Mesenchymal stem cell (in vitro differentiated cells and primary cell): ENCODE results near the gene NUDT1.

Experiments
- DNase-seq: peaks from one replicate; pipeline ENCODE4 v3.0.0-alpha.2; 2013
- H2AFZ ChIP-seq: one replicate; pipeline ENCODE4 v1.6.1; 2013; ENCODE audit warnings: low read depth, mild to moderate bottlenecking, control low read depth, inconsistent platforms, low read length, moderate library complexity
- H2AK5ac ChIP-seq: 2 replicates; pipeline ENCODE4 v1.6.1; 2013; ENCODE audit warnings: low read length, moderate library complexity, mild to moderate bottlenecking, inconsistent platforms; ENCODE audit not compliant: severe bottlenecking
- H2BK120ac ChIP-seq: one replicate; pipeline ENCODE4 v1.6.1; 2013; ENCODE audit warnings: low read depth, mild to moderate bottlenecking, inconsistent platforms, low read length, moderate library complexity
- H2BK12ac ChIP-seq, 2 experiments: one replicate each; pipeline ENCODE4 v1.6.1; 2013; ENCODE audit warnings: inconsistent platforms in 2 of 2, low read length in 2 of 2, mild to moderate bottlenecking in 2 of 2, moderate library complexity in 2 of 2, control low read depth in 1 of 2
- H2BK15ac ChIP-seq: one replicate; pipeline ENCODE4 v1.6.1; 2013; ENCODE audit warnings: mild to moderate bottlenecking, low read depth, inconsistent platforms; ENCODE audit not compliant: poor library complexity, severe bottlenecking
- H2BK5ac ChIP-seq: 2 replicates; pipeline ENCODE4 v1.6.1; 2013; ENCODE audit warnings: low read depth, mild to moderate bottlenecking, low read length, control low read depth, inconsistent platforms; ENCODE audit not compliant: poor library complexity, severe bottlenecking
- H3K14ac ChIP-seq, 2 experiments: one replicate each; pipeline ENCODE4 v1.6.1; 2013; ENCODE audit warnings: inconsistent platforms in 2 of 2, low read length in 2 of 2, control low read depth in 1 of 2, mild to moderate bottlenecking in 1 of 2, moderate library complexity in 1 of 2
- H3K18ac ChIP-seq, 2 experiments: one replicate each; pipeline ENCODE4 v1.6.1; 2013; ENCODE audit warnings: inconsistent platforms in 2 of 2, low read length in 2 of 2, control low read depth in 1 of 2, low read depth in 1 of 2, mild to moderate bottlenecking in 1 of 2
- H3K23ac ChIP-seq, 2 experiments: one replicate each; pipeline ENCODE4 v1.6.1; 2013; ENCODE audit warnings: inconsistent platforms in 2 of 2, low read length in 2 of 2, mild to moderate bottlenecking in 2 of 2, moderate library complexity in 2 of 2, control low read depth in 1 of 2
- H3K27ac ChIP-seq: 2 replicates; pipeline ENCODE4 v1.5.1; 2013; ENCODE audit warnings: mild to moderate bottlenecking, moderate library complexity, low read length, control low read depth, inconsistent platforms; ENCODE audit not compliant: poor library complexity, severe bottlenecking
- H3K27me3 ChIP-seq, 2 experiments: 2 replicates each; pipeline versions ENCODE4 v1.6.1 to v1.7.0; 2013; ENCODE audit warnings: low read length in 2 of 2, mild to moderate bottlenecking in 2 of 2, moderate library complexity in 2 of 2, control low read depth in 1 of 2, inconsistent platforms in 1 of 2; ENCODE audit not compliant: control insufficient read depth in 1 of 2, insufficient read depth in 1 of 2
- H3K36me3 ChIP-seq, 2 experiments: 2 replicates each; pipeline versions ENCODE4 v1.6.1 to v1.7.0; 2013; ENCODE audit warnings: low read length in 2 of 2, control low read depth in 1 of 2, inconsistent platforms in 1 of 2, low read depth in 1 of 2, mild to moderate bottlenecking in 1 of 2; ENCODE audit not compliant: insufficient read depth in 2 of 2, control insufficient read depth in 1 of 2
- H3K4ac ChIP-seq, 2 experiments: one replicate each; pipeline ENCODE4 v1.6.1; 2013; ENCODE audit warnings: inconsistent platforms in 2 of 2, low read length in 2 of 2, mild to moderate bottlenecking in 2 of 2, moderate library complexity in 2 of 2, control low read depth in 1 of 2, low read depth in 1 of 2
- H3K4me1 ChIP-seq: 2 replicates; pipeline ENCODE4 v1.6.1; 2013; ENCODE audit warnings: low read depth, low read length, control low read depth; ENCODE audit not compliant: control insufficient read depth, insufficient read depth
- H3K4me2 ChIP-seq: 2 replicates; pipeline ENCODE4 v1.6.1; 2013; ENCODE audit warnings: low read length, mild to moderate bottlenecking, inconsistent platforms; ENCODE audit not compliant: poor library complexity, severe bottlenecking
- H3K4me3 ChIP-seq, 2 experiments: 2 replicates each; pipeline versions ENCODE4 v1.5.1 to v1.7.0; 2013; ENCODE audit warnings: low read length in 2 of 2, mild to moderate bottlenecking in 2 of 2, control low read depth in 1 of 2, low read depth in 1 of 2; ENCODE audit not compliant: insufficient read depth in 1 of 2
- H3K79me1 ChIP-seq: replicated peaks from 2 replicates; pipeline ENCODE4 v1.6.1; 2013; ENCODE audit warnings: mild to moderate bottlenecking, control low read depth, low read length, inconsistent platforms; ENCODE audit not compliant: poor library complexity, severe bottlenecking
- H3K9ac ChIP-seq: 2 replicates; pipeline ENCODE4 v1.7.0; 2013; ENCODE audit warnings: mild to moderate bottlenecking, low read length, moderate library complexity
- H3K9me3 ChIP-seq: 2 replicates; pipeline ENCODE4 v1.7.0; 2013; ENCODE audit warnings: mild to moderate bottlenecking, low read length; ENCODE audit not compliant: control insufficient read depth
- H4K8ac ChIP-seq: one replicate; pipeline ENCODE4 v1.6.1; 2013; ENCODE audit warnings: inconsistent platforms, mild to moderate bottlenecking, low read length, moderate library complexity
- H4K91ac ChIP-seq: one replicate; pipeline ENCODE4 v1.6.1; 2013; ENCODE audit warnings: mild to moderate bottlenecking, low read length, inconsistent platforms
- WGBS: methylation state at CpG from one replicate; pipeline ENCODE4 v1.1.7; 2013; ENCODE audit warnings: mixed read lengths; 5-methylcytosine and 5-hydroxymethylcytosine counted together

The NUDT1 gene

GRCh38 chr7:2299870-2300512 is 58.0 kb downstream of the NUDT1 start:
- no peak overlapping the region for H2AK5ac ChIP-seq
- no peak overlapping the region for H2BK5ac ChIP-seq
- no peak overlapping the region for H3K4ac ChIP-seq
- no peak overlapping the region for H3K27ac ChIP-seq
- H3K23ac ChIP-seq = no peak overlapping the region
- no peaks in the 10 kb centered on the region for H3K36me3 ChIP-seq
- H3K4me2 ChIP-seq = no peak overlapping the region
- no peak overlapping the region for H2BK120ac ChIP-seq
- H3K18ac ChIP-seq = no peak overlapping the region
- no peak for DNase-seq
- H2BK15ac ChIP-seq = no peak overlapping the region
- H4K91ac ChIP-seq = no peak overlapping the region
- H3K79me1 ChIP-seq = peaks cover 26% of the 10 kb centered on the region
- H3K14ac ChIP-seq = no peak overlapping the region
- peaks cover 4% of the 10 kb centered on the region for H3K4me1 ChIP-seq
- H4K8ac ChIP-seq = no peak overlapping the region
- H3K9me3 ChIP-seq = no peaks in the 10 kb centered on the region
- peak overlapping the region; percentile 75 for H3K9ac ChIP-seq
- H3K4me3 ChIP-seq = no peak overlapping the region
- 92% methylated on average over 9 of the region's 9 CpGs for WGBS
- no peak overlapping the region for H2BK12ac ChIP-seq
- no peak overlapping the region for H2AFZ ChIP-seq
- H3K27me3 ChIP-seq = no peaks in the 10 kb centered on the region
